ENCODE measurements around the gene PCDH9.

PCDH9 gene

DNA sequence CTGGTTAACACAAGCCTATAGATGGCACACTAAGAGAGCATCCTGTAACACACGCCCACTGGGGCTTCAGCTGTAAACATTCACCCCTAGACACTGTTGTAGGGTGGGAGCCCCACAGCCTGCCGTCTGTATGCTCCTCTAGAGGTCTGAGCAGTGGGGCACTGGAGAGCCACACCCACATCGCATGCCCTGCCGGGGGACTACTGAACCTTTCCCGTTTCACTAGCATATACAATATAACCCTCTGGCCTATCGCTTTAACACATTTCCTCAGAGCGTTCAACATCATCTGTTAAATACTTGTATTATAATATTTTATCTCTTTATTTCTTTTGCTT is 73.4 kb downstream of the PCDH9 start:
- DNase-seq (ENCODE audit: low read depth in 2 of 2), result no peak

DNA sequence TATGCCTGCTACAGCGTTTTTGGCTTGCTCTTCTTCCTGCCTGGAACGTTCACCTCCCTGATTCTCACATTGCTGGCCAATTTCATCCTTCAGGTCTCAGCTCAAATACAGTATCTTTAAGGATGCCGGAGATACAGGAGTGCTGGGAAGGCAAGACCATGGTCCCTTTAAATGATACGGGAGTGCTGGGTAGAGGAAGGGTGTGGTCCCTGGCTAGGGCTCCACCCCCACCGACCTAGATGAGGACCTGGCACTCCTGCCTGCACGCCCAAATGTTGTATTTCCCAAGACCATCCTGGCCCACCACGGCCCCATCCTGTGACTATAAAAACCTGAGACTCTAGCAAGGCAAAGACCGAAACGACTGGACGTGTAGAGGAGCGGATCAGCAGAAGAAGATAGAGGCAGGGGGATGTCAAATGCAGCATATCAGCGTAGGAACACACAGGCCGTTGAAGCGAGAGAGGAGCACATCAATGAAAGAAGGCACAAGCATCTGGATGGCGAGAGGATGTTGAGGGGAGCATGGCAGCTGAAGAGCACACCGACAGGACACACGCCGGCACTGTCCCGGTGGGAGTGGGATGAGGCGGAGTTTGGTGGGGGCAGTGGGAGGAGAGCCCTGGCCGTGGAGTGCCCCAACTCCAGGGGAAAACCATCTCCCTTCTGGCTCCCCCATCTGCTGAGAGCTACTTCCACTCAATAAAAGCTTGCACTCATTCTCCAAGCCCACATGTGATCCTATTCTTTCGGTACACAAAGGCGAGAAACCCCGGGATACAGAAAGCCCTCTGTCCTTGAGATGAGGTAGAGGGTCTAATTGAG is 74.0 kb downstream of the PCDH9 start:
- no peak for DNase-seq (ENCODE audit: low read depth in 2 of 2)

- DNase-seq (ENCODE audit: low read depth in 2 of 2), result no peak
Measured at GRCh38 chr13:67152085-67152484, 78.1 kb downstream of the PCDH9 start.

DNA sequence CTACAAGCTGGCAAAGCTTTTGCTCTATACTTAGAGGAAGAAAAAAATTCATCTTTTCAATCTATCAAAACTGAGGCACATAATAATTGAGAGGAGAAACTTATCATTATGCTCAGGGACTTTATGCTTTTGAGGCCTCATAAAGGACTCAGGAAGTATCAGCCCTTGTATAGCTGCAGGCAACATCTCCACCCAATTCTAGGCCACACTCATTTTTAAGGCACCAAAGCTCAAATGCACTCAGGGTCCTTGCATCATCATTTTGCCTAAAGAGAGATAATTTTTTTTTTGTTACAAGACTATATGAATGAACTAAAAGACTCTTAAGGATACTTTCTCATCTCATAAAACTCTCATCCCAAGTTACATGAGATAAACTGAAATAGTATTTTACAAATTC is 78.5 kb downstream of the PCDH9 start:
- DNase-seq (ENCODE audit: low read depth in 2 of 2), result no peak

DNA sequence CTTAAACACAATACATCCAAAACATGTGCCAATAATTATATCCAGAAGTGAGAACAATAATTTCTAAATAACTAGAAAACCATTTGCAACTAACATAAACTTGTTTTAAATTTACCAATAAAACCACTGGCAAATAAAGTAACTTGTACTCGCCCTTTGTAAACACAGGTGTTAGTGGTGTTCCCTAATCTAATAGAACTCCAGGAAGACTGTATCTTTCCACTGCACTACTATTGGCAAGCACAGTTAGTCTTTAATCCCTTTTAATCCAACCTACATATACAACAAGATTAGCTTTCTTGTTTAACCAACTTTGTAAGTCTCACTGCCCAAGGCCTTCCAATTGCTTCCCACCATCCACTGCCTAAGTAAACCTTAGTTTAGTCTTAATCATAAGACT is 79.5 kb downstream of the PCDH9 start:
- no peak for DNase-seq (ENCODE audit: low read depth in 2 of 2)

DNA sequence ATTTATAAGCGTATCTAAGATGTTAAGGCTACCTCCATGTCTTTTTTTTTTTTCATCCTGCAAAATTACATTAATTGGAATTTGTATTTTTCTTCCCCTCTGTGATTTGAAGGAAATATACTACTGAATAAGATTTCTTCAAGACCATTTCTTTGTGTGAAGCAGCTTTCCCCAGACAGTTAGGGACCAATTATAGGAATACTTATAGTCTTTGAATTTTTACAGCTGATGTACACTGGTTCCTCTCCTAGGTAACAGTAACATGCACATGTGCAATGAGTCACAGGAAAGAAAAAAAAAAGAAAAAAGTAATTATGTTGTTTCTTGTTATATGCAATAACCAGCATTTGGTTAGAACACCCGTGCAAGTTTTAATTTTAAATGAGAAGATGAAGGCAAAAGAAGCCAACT is 82.0 kb downstream of the PCDH9 start:
- no peak for DNase-seq (ENCODE audit: low read depth in 2 of 2)

DNA sequence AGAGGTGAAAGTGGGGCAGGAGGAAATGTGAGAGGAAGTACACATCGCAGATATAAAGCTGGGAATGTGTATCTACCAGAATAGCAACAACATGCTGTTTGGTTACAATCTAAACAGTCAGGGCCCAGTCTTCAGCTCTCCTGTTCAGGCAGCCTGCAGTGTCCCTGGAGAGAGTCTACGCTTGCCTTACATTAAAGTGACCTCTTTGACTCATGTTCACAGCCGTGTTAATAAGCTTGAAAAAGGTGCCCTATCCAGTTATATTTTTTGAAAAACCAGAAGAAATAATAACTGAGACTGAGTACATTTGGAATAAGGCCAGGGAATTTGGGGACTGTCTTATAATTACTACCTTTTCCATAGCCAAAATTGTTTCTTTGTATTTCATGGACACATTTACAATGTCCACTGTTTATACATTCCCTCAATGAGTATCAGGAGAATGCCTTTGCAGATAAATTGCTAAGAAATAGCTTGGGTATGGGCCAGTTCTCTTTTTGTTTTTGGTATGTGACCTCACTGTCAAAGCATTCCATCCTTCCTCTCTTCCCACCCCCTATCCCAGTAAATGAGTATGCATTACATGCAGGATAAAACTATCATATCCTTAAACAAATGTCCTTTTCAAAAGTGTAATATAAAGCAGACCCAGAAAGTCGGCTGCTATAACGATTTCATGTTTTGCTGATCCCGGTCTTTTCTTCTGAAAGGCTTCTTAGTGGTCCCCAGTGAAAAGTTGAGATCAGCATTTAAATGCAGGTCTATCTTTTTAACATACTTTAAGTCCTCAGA is 82.6 kb downstream of the PCDH9 start:
- no peak for DNase-seq (ENCODE audit: low read depth in 2 of 2)

DNA sequence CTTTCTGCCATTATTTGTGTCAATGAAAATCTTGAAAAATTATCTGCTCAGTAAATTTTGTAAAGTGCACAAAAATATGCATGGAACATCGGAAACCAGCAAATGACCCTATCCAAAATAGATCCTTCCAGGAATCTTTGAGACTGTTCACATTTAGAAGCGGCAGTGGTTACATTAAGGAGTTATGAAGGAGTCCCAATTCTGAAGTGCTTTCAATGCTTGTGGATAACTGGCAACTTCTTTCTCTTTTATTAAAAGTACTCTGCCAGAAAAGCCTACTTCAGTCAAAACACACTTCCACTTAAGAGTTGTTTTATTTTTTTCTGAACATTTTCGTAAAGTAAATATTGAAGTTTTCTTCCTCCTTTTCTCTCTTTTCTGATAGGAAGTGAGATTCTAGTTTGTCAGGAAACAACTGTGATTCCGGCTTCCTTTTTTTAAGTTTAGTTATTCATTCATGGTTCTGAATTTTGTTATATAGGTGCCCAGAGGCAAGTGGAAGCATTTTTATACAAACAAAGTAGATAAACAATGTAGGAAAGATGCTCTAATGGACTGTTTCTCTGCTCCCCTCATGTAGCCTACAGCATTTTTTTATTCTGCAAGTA is 83.5 kb downstream of the PCDH9 start:
- no peak for DNase-seq (ENCODE audit: low read depth in 2 of 2)

GRCh38 chr13:67145950-67146349 is 84.2 kb downstream of the PCDH9 start:
- no peak for DNase-seq (ENCODE audit: low read depth in 2 of 2)

GRCh38 chr13:67143544-67144115 is 86.5 kb downstream of the PCDH9 start:
- no peak for DNase-seq (ENCODE audit: low read depth in 2 of 2)

- no peak for DNase-seq (ENCODE audit: low read depth in 2 of 2)
Measured at GRCh38 chr13:67140006-67140405, 90.1 kb downstream of the PCDH9 start.

- no peak for DNase-seq (ENCODE audit: low read depth in 2 of 2)
Measured at GRCh38 chr13:67139551-67139950, 90.6 kb downstream of the PCDH9 start.

DNA sequence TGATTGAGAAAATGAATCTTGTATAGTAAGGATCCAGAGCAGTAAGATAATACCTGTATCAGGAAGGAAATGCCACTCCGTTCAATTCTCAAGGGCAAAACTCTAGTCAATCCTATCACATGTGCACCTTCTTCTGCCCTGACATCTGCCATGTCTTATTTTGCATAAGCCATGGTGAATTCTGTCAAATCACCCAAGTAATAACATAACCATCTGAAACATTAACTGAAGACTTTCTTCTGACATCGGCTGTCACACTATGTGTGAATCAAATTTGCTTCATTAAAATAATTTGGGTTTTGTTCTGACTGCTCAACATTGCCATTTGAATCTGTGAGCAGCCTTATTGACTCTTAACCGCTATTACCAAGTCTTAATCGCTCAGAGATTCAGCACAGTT is 91.2 kb downstream of the PCDH9 start:
- DNase-seq (ENCODE audit: low read depth in 2 of 2), result no peak

DNA sequence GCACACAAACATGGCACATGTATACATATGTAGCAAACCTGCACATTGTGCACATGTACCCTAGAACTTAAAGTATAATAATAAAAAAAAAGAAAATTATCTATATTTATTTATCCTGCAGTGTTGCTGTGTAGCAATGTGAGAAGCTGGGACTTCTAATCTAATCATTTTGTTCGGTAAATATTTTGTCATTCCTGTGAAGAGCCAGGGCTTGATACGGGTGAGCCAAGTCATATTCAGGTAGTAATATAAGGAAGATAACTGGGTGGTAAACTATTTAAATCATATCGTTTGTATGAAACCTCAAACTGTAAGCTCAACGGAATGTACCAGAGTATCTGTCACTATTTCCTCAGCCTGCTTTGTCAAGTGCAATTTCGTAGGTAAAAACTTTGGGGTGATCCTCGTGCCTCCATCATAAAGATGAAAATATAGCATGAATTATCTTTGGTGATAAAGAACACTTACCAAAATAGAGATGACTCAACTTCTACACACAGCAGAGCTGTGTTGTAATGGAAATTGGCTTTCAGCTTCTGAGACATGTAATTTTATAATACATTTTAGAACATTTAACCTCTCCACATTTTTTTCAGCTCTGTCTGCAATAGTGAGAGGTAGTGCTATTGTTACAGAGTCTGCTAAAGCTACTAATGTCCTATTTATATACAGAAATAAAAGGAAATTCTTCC is 92.9 kb downstream of the PCDH9 start:
- DNase-seq (ENCODE audit: low read depth in 2 of 2), result no peak

GRCh38 chr13:67136157-67136556 is 94.0 kb downstream of the PCDH9 start:
- no peak for DNase-seq (ENCODE audit: low read depth in 2 of 2)

DNA sequence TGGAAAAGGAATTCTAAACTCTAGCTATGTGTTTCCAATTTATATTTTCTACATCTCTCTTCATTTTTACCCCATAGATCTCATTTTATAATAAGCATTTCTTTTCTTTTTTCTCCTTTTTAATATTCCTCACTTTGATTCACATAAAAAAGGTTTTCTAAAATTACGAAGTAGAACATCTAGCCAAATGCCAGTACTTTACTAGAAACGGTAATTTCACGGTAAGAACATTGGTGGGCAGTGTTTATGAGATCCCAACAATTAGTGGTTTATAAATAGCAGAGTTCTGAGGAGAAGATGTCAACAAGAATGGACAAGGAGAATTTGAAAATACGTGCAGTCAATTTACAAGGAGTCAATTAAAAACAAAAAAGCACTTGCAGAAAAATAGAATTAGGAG is 94.8 kb downstream of the PCDH9 start:
- DNase-seq (ENCODE audit: low read depth in 2 of 2), result no peak

DNA sequence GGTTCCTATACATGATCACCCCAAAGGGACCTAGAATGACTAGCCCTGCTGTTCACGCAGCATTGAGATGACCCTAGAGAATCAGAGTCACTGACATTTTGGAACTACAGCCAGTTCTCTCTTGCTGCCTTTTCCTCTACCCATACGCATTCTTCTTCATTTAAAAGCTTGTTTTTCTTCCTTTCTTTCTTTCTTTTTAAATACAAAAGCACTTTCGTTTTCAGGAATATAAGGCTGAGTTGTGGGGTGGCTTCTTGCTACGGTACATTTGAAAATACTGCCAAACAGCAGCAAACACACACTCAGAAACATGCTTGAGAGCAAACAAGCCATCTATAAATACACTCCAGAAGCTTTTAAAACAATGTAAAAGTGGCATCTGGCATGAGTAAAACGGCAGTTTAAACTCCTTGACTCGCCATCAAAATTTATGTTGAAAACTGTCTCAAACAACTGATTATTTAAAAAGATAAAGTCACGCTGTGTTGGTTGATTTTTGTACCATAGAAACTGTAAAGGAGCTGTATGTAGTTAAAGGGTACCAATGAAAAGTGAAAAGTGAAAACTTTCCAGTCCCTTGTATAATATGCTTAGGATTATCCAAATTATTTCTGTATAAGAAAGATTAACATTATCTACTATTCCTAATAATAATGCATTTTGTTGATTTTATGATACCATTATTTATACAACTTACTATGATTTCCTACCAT is 95.6 kb downstream of the PCDH9 start:
- no peak for DNase-seq (ENCODE audit: low read depth in 2 of 2)

DNA sequence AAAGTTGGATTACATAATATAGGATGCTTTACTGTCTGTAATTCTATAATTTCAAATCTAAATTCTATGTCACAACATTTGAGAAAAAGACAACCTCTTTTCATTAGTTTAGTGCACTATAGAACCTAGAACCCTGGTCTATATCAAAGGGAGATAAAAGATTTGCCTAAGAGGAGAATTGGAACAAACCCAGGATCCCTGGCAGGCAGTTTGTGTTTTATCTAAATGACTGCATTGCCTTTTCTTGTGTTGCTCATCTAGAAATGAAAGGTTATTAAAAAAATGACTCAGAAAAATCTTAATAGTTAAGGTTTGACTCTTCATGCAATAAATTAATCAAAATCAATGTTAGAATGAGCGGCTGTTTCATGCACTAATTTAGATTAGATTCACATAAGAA is 96.7 kb downstream of the PCDH9 start:
- no peak for DNase-seq (ENCODE audit: low read depth in 2 of 2)

GRCh38 chr13:67131393-67131792 is 98.7 kb downstream of the PCDH9 start:
- no peak for DNase-seq (ENCODE audit: low read depth in 2 of 2)

DNA sequence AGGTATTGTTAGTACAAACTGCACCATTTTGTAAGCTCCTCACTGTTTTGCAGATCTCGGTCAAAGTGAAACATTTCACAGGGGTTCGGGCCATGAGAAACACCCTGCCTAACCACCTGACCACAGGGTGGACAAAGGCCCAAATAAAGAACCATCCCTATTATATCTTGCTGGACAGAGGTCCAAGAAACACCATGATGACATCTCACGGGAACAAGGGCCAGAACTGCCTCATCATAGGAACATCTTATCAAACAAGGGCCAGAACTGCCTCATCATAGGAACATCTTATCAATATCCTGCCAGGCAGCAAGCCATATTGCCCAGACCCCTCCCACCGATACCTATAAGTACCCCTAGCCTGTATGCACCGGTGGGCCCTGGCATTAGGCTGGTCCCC is 99.7 kb downstream of the PCDH9 start:
- DNase-seq (ENCODE audit: low read depth in 2 of 2), result no peak

- DNase-seq (ENCODE audit: low read depth in 2 of 2), result no peak
Measured at GRCh38 chr13:67128136-67128535, 102.0 kb downstream of the PCDH9 start.

Measured in stimulated activated CD4-positive, alpha-beta T cell treated with anti-CD3 and anti-CD28 coated beads, Interleukin-15, amount 100 ng/mL, for 48 hours (primary cell).